Stimulated activated naive CD4-positive, alpha-beta T cell treated with Interleukin-2 at 50 U/mL for 16 hours (primary cell): ENCODE data around the gene CIPC.

Source experiments
- DNase-seq: peaks from one replicate; lab custom pipeline; 2025; lab: John Stamatoyannopoulos, UW

Gene CIPC

GRCh38 chr14:77071938-77072388 lies 26.1 kb upstream of the CIPC start:
- DNase-seq = no peak

DNA sequence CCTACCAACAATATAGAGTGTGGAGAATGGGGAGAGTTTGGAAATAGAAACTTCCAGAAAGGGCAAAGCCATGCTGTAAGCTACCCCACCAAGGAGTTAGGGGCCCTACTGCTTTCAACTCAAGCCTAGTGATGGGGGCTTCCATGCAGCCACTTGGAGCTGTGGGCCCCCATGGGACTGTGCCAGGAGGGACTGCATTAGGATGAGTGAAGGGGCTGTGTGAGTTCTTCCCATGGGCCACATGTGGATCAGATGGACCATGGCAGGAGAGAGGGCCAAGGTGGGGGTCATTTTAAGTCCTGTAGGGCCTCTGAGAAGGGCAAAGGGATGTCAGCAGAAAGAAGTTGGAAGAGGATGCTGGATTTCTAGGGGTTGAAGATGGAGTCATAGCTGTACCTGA lies 23.1 kb upstream of the CIPC start:
- DNase-seq = no peak

DNA sequence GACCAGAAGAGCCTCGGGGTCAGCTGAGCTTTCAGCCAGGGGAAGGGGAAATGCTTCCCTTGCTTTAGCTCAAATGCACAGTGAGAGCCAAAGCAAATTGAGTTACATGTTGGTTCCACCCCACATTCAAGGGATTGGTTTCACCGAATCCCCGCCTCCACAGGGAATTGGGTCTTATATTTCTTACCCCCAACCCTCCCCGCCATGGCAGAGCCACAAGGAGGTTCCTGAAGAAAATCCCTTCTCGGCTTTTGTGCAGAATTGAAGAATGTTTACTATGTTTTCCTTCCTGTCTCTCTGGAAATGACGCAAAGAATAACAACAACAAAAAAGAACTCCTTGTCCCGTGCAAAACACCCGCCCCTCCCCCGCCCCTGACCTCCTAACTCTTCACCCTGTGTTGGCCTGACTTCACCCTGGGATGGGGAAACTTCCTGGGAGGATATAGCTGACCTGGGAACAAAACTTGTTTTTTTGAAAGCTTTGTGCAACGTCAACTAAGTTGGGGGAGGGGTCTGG lies 21.9 kb upstream of the CIPC start:
- no peak for DNase-seq

DNA sequence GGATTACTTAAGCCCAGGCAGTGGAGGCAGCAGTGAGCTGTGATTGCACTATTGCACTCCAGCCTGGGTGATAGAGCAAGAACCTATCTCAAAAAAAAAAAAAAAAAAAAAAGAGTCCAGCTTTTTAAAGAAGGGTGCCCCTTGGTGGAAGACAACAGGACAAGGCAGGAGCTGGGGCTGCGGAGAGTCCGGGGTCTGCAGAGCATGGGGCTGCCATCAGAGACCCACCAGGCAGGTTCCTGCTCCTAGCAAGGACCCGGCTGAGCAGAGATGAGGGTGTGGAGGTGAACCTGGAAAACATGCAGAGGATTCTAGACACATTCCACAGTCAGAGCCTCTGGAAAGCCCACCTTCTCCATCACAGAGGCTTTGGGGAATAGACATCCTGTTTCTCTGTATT lies 21.0 kb upstream of the CIPC start:
- DNase-seq = no peak

DNA sequence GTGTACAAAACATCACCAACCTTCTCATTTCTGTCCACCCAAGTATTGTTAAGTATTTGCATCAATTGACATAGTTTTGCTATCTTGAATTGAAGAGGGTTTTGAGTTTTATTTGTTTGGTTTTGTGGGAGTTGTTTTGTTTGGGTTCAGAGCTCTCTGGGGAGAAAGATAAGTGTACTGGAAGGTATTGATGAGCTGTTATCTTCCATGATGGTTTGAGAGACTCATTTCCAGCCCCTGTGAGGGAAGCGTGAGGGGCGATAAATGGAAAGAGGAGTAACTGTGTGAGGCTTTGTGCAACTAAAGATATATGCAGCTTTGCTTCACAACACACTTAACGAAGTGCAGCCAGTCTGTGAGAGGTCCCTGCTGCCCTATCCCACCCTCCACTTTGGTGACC lies 15.7 kb upstream of the CIPC start:
- DNase-seq = no peak

- no peak for DNase-seq
These were observed 15.0 kb upstream of the CIPC start for GRCh38 chr14:77083082-77083481.

- DNase-seq = no peak
These were observed 13.1 kb upstream of the CIPC start for GRCh38 chr14:77084985-77085384.

- DNase-seq = no peak
These were observed 12.5 kb upstream of the CIPC start for GRCh38 chr14:77085538-77085937.

GRCh38 chr14:77086017-77086727 lies 11.9 kb upstream of the CIPC start:
- no peak for DNase-seq

DNA sequence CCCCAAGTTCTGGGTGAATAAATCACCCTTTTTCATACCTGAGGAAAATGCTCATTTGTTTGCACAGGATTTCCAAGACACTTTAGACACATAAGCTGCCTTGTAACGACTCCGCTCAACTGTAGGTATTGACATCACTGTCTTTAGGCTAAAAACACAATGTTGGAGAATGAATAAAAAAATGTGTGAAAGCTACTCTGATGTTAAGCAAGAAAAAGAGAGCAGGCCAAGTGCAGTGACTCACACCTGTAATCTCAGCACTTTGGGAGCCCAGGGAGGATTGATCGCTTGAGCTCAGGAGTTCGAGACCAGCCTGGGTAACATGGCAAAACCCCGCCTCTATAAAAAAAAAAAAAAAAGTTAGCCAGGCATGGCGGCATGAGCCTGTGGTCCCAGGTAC lies 11.1 kb upstream of the CIPC start:
- DNase-seq = no peak

DNA sequence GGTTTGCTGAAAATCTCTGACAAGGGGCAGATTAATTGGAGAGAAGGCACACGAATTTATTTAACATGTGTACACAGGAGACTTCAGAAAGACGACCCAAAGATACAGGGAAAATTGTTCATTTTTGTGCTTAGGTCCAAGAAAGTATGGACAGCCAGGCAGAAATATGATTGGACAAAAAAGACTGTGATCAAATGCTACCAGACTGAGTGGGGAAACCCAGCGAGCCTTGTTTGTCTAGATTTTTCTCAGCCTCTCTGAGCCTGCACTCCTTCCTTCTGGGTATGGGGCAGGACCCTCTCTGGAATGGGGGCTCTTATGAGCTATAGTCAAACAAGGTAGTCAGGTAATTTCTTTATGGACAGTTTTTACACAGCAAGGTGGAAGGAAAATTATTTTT lies 10.4 kb upstream of the CIPC start:
- no peak for DNase-seq

DNA sequence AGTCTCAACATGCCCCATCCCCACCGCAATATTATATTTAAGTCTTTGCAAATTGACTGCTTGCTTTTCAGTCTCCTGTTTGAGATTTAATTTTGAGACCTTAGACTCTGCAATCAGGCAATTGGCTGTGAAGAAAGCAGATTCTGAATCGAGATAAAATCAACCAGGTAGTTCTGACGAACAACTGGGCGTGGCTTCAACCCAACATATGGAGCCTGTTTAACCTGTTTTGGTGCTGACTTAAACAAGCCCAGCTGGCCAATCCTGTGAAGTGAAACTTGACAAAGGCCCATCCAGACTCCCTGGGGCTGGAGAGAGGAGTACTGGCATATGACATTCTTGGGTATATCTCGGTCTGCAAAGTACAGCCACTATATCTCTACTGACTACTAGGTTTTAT lies 9.8 kb upstream of the CIPC start:
- no peak for DNase-seq

GRCh38 chr14:77088645-77089044 lies 9.4 kb upstream of the CIPC start:
- DNase-seq = no peak

DNA sequence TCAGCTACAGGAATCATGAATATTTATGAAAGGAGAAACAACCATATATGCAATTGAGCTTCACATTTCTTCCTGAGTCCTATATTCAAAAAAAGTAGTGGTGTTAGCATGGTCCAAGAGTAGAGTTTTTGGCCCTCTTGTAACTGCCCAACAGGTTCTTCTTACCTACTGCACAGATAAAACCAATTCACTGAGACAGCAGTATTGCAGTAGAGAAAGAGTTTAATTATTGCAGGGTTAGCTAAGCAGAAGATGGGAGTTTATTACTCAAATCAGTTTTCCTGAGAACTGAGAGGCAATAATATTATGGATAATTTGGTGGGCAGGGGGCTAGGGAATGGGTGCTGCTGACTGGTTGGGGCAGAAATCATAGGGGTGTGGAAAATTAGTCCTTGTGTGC lies 6.5 kb upstream of the CIPC start:
- DNase-seq = no peak

- no peak for DNase-seq
These were observed 5.4 kb upstream of the CIPC start for GRCh38 chr14:77092676-77093075.

DNA sequence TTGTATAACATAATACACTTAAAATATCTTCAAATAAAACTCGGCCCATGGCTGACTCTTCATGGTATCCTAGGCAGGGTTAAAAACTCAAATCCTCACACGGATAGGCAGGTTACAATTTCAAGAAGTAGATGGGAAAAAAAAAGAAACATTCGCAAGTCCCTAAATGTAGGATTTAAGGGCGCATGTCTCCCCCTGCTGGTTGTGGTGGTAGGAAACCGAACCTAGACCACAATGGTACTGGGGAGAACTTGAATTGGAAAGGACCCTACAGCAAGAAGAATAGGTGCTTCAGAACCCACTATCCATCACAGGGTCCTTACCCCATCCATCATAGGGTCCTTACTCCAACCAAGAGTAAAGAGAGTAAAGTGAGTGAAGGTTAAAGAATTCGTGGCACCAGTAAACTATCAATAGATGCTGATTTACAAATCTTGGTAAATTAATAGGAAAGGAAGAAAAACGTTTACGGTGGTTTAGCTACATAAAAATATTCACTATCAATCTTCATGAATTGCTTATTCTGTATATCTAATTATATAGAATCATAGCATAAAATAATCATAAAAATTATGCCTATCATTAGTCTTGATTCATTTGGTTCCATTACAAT lies 3.3 kb upstream of the CIPC start:
- peak; percentile 71 for DNase-seq

DNA sequence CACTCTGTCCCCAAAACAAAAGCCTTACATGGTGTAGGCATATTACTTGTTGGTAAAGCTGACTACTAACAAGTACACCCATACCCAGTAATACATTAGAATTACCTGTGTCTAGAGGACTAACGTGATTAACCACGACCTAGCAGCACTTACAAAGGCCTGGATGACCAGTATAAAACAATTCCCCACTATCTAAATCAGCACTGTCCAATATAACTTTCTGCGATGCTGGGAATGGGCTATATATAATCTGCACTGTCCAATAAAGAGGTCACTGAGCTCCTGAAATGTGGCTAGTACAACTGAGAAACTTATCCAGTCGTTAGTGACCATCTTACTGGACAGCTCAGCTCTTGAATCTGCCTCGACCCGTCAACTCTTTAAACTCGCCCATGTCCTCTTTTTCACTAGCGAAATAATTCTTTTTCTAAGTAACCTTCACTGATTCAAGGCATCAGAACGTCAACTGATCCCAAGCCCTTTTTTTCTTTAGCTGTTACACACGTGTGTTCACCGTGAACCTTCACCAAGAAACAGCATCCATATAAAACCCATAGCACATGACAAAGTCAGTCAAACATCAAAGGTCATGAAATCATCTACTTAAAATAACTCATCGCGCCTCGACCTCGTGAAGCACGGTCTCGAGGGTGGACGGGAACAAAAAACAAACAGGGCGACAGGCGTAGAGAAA lies 905 bp upstream of the CIPC start:
- DNase-seq = no peak

GRCh38 chr14:77098529-77099353 lies 683 bp downstream of the CIPC start:
- DNase-seq = peak; percentile 15

- no peak for DNase-seq
These were observed 1.5 kb downstream of the CIPC start for GRCh38 chr14:77099425-77100167.

GRCh38 chr14:77100961-77101360 lies 2.9 kb downstream of the CIPC start:
- no peak for DNase-seq

DNA sequence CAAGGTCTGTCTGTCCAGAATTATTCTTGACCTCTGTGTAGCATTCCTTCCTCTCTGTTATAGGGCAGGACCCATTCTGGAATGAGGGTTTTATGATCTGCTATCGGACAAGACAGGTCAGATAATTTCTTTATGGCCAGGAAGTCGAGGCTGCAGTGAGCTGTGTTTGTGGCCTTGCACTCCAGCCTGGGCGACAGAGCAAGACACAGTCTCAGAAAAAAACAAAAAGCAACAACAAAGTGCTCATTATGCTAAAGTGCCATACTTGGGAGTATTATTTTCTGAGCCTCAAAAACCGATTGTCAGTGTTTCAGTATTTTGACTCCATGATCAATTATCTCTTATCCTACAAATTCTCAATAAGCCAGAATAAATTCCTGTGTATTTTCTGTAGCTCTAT lies 4.1 kb downstream of the CIPC start:
- DNase-seq = no peak

- no peak for DNase-seq
These were observed 5.4 kb downstream of the CIPC start for GRCh38 chr14:77103475-77103874.
